HepG2 (cell line): ENCODE measurements around the gene COPZ2.

ENCODE experiments used
- FOSL2 ChIP-seq: sonication (generic); formaldehyde crosslinking; IDR thresholded peaks from 2 replicates; pipeline ENCODE4 v1.4.0; 2020; ENCODE audit warnings: missing genetic modification reagents
- JUN ChIP-seq: sonication (generic); formaldehyde crosslinking; IDR thresholded peaks from 2 replicates; pipeline ENCODE4 v1.4.0; 2020; ENCODE audit warnings: mild to moderate bottlenecking, missing genetic modification reagents
- MTA3 ChIP-seq: sonication (generic); formaldehyde crosslinking; IDR thresholded peaks from 2 replicates; pipeline ENCODE4 v1.4.0; 2020; ENCODE audit warnings: missing genetic modification reagents
- TF ChIP-seq, protein P1 (sequence below), 2 experiments: fragments of 450-650 bp in 1 of 2; sonication (generic) in 1 of 2; formaldehyde crosslinking in 1 of 2; IDR thresholded peaks; 2 replicates each; pipeline versions ENCODE4 v1.6.1 to v1.8.0; 2016 to 2022; ENCODE audit warnings: antibody characterized with exemption in 1 of 2, mild to moderate bottlenecking in 1 of 2, missing genetic modification reagents in 1 of 2

- TF ChIP-seq, protein P1, sequence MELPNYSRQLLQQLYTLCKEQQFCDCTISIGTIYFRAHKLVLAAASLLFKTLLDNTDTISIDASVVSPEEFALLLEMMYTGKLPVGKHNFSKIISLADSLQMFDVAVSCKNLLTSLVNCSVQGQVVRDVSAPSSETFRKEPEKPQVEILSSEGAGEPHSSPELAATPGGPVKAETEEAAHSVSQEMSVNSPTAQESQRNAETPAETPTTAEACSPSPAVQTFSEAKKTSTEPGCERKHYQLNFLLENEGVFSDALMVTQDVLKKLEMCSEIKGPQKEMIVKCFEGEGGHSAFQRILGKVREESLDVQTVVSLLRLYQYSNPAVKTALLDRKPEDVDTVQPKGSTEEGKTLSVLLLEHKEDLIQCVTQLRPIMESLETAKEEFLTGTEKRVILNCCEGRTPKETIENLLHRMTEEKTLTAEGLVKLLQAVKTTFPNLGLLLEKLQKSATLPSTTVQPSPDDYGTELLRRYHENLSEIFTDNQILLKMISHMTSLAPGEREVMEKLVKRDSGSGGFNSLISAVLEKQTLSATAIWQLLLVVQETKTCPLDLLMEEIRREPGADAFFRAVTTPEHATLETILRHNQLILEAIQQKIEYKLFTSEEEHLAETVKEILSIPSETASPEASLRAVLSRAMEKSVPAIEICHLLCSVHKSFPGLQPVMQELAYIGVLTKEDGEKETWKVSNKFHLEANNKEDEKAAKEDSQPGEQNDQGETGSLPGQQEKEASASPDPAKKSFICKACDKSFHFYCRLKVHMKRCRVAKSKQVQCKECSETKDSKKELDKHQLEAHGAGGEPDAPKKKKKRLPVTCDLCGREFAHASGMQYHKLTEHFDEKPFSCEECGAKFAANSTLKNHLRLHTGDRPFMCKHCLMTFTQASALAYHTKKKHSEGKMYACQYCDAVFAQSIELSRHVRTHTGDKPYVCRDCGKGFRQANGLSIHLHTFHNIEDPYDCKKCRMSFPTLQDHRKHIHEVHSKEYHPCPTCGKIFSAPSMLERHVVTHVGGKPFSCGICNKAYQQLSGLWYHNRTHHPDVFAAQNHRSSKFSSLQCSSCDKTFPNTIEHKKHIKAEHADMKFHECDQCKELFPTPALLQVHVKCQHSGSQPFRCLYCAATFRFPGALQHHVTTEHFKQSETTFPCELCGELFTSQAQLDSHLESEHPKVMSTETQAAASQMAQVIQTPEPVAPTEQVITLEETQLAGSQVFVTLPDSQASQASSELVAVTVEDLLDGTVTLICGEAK (IDR thresholded peaks at IDR 0.05) = no peak
- TF ChIP-seq, protein P1 (CRISPR knock-in tag; IDR thresholded peaks at IDR 0.05) = no peak
- no peak for TF ChIP-seq FOSL2 (CRISPR knock-in tag)
- no peak for TF ChIP-seq MTA3 (CRISPR knock-in tag)
- TF ChIP-seq JUN (CRISPR knock-in tag) = no peak
These were observed 13.2 kb downstream of the COPZ2 start for GRCh38 chr17:48024149-48025039.
